ENCODE data around the gene ARHGAP15.

GRCh38 chr2:143601828-143602227, 472.6 kb downstream of the ARHGAP15 start:
- TF ChIP-seq, protein P1, sequence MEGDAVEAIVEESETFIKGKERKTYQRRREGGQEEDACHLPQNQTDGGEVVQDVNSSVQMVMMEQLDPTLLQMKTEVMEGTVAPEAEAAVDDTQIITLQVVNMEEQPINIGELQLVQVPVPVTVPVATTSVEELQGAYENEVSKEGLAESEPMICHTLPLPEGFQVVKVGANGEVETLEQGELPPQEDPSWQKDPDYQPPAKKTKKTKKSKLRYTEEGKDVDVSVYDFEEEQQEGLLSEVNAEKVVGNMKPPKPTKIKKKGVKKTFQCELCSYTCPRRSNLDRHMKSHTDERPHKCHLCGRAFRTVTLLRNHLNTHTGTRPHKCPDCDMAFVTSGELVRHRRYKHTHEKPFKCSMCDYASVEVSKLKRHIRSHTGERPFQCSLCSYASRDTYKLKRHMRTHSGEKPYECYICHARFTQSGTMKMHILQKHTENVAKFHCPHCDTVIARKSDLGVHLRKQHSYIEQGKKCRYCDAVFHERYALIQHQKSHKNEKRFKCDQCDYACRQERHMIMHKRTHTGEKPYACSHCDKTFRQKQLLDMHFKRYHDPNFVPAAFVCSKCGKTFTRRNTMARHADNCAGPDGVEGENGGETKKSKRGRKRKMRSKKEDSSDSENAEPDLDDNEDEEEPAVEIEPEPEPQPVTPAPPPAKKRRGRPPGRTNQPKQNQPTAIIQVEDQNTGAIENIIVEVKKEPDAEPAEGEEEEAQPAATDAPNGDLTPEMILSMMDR (IDR thresholded peaks at IDR 0.05 in 8 of 11, conservative IDR thresholded peaks at IDR 0.05 in 3 of 11): no peak
- no peak for TF ChIP-seq POLR2A (IDR thresholded peaks at IDR 0.05)

Measured in spleen (tissue), 7 donors.